Ectodermal cell (in vitro differentiated cells): ENCODE data around the gene ARHGAP31.

ENCODE experiments used
- H3K27ac ChIP-seq: 2 replicates; pipeline ENCODE4 v1.7.0; 2013; ENCODE audit warnings: mild to moderate bottlenecking, low read depth, low read length; ENCODE audit not compliant: insufficient read depth, poor library complexity, severe bottlenecking
- H3K27me3 ChIP-seq: 2 replicates; pipeline ENCODE4 v1.7.0; 2013; ENCODE audit warnings: mild to moderate bottlenecking, low read length; ENCODE audit not compliant: insufficient read depth, control insufficient read depth, poor library complexity, severe bottlenecking
- H3K36me3 ChIP-seq: one replicate; pipeline ENCODE4 v1.7.0; 2013; ENCODE audit warnings: low read length; ENCODE audit not compliant: control insufficient read depth, insufficient read depth
- H3K4me1 ChIP-seq: one replicate; pipeline ENCODE4 v1.7.0; 2013; ENCODE audit warnings: low read length; ENCODE audit not compliant: control insufficient read depth, insufficient read depth
- H3K4me3 ChIP-seq: 2 replicates; pipeline ENCODE4 v1.7.0; 2013; ENCODE audit warnings: low read depth, low read length, control low read depth; ENCODE audit not compliant: insufficient read depth
- H3K9me3 ChIP-seq: 2 replicates; pipeline ENCODE4 v1.7.0; 2013; ENCODE audit warnings: mild to moderate bottlenecking, low read length, moderate library complexity; ENCODE audit not compliant: control insufficient read depth
- WGBS, 2 experiments: methylation state at CpG; one replicate each; pipeline ENCODE4 v1.1.7; 2013; ENCODE audit warnings: missing lambda C conversion rate in 2 of 2; 5-methylcytosine and 5-hydroxymethylcytosine counted together

Gene ARHGAP31

GRCh38 chr3:119294696-119295671 lies 801 bp downstream of the ARHGAP31 start:
- Histone ChIP-seq H3K4me3 (peak overlapping the region; percentile 42), H3K27ac (no peak overlapping the region), H3K9me3 (no peaks in the 10 kb centered on the region), H3K36me3 (no peaks in the 10 kb centered on the region), H3K4me1 (peaks cover 6% of the 10 kb centered on the region), H3K27me3 (peaks cover 56% of the 10 kb centered on the region)
- WGBS, 2 experiments: 1 to 3% methylated on average over 40 to 43 of the region's 43 CpGs

DNA sequence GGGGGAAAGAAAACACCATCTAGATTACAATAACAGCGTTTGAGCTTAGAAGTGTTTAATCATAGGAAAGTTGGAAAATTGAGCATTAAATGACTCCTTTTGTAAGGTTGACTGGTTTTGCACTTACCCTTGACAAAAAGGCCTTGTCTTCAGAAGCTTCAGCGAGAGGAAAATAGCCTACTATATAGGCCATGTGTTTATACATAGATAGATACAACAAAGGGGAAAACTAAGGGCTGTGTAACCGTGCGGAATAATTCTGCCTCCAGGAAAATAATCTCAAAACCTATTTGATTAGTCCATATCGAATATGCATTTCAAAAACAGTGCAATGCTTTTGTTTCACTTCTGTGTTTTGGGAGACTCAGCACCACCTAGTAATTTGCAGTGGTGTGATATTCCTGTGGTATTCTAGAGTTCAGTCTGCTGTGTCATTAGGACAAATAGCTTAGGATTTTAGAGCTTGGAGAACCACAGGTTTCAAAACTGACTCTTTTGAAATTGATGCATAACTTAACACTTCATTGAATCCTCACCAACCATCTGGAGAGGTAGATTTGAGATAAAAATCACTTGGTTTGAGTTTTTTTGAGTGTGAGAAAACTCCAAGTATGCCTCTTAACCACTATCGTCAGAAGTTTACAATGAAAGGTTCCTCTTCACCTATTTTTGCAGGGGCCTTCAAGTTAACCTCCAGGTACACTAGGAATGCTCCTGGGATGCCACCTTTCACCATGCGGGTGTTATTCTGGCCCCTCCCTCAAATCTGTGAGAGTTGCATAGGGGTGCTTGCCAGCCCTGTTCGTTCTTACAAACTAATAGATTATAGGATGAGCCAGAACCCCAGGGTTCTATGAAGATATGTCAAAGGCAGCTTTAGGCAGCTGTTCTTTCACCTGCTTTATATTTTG lies 1.9 kb downstream of the ARHGAP31 start:
- Histone ChIP-seq H3K36me3 (no peaks in the 10 kb centered on the region), H3K4me3 (no peak overlapping the region), H3K27me3 (peaks cover 56% of the 10 kb centered on the region), H3K27ac (no peak overlapping the region), H3K9me3 (no peaks in the 10 kb centered on the region), H3K4me1 (peaks cover 6% of the 10 kb centered on the region)
- 75 to 90% methylated on average over 7 to 8 of the region's 8 CpGs for WGBS, 2 experiments

DNA sequence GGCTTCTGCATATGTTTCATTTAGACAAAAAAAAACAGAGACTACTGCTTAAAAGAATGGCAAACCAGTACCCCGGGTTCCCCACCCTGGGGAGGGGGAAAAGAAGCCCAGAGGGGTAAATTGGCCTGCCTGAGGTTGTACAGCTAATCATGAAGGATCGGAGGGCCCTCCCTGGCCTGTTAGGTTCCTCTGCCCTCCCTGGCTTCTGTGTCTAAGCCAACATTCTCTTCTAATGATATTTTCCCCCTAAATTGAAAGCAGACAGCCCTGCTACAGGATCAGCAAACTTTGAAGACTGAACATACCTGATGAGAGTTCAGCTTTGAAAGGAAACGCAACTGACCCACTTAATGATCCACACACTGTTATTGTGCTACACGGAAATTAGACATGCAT lies 2.5 kb downstream of the ARHGAP31 start:
- Histone ChIP-seq H3K36me3 (no peaks in the 10 kb centered on the region), H3K4me1 (peaks cover 6% of the 10 kb centered on the region), H3K27ac (no peak overlapping the region), H3K9me3 (no peaks in the 10 kb centered on the region), H3K4me3 (no peak overlapping the region), H3K27me3 (peaks cover 56% of the 10 kb centered on the region)
- 89 to 95% methylated on average over 3 to 4 of the region's 4 CpGs for WGBS, 2 experiments

- H3K27me3 ChIP-seq: peaks cover 56% of the 10 kb centered on the region
- no peaks in the 10 kb centered on the region for H3K9me3 ChIP-seq
- H3K36me3 ChIP-seq: no peaks in the 10 kb centered on the region
- H3K4me3 ChIP-seq: no peak overlapping the region
- peaks cover 6% of the 10 kb centered on the region for H3K4me1 ChIP-seq
- H3K27ac ChIP-seq: no peak overlapping the region
Measured at GRCh38 chr3:119297169-119297568, 3.0 kb downstream of the ARHGAP31 start.

DNA sequence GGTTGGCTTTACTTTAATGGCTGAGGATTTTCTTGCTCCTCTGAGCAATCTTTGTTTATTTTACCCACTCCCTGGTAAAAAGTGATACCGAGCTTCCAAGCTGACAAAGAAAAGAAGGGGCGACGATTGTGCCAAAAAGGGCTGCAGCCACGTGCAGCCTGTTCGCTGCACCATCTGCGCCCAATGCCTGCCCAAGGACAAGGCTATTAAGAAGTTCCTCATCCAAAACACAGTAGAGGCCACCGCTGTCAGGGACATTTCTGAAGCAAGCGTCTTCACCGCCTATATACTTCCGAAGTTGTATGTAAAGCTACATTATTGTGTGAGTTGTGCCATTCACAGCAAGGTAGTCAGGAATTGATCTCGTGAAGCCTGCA lies 4.4 kb downstream of the ARHGAP31 start:
- Histone ChIP-seq H3K27me3 (peaks cover 43% of the 10 kb centered on the region), H3K4me3 (no peak overlapping the region), H3K4me1 (peaks cover 3% of the 10 kb centered on the region), H3K27ac (no peak overlapping the region), H3K9me3 (no peaks in the 10 kb centered on the region), H3K36me3 (no peaks in the 10 kb centered on the region)
- WGBS, 2 experiments: 87 to 92% methylated on average over 11 of the region's 11 CpGs

DNA sequence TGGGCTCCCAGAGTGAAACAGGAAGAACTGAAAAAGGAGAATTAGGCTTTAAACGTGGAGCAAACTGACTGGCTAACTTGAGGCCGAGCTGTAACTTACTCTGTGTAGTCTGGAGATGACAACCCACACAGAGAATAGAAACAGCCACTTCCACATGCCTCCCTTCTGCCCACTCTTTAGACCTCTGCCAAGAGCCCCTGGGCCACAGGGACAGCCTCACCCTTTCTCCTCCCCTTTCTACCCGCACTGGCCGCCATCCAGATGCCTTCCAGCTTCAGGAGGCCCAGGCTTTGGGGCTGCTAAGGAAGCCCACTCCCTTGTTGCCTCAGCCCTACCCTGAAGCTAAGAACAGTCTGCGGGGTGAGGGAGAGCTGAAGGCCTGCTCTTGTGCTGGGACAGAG lies 6.8 kb downstream of the ARHGAP31 start:
- Histone ChIP-seq H3K4me3 (no peak overlapping the region), H3K27ac (no peak overlapping the region), H3K9me3 (no peaks in the 10 kb centered on the region), H3K4me1 (peaks cover 5% of the 10 kb centered on the region), H3K27me3 (peaks cover 18% of the 10 kb centered on the region), H3K36me3 (no peaks in the 10 kb centered on the region)
- WGBS, 2 experiments: 79 to 84% methylated on average over 5 of the region's 5 CpGs

DNA sequence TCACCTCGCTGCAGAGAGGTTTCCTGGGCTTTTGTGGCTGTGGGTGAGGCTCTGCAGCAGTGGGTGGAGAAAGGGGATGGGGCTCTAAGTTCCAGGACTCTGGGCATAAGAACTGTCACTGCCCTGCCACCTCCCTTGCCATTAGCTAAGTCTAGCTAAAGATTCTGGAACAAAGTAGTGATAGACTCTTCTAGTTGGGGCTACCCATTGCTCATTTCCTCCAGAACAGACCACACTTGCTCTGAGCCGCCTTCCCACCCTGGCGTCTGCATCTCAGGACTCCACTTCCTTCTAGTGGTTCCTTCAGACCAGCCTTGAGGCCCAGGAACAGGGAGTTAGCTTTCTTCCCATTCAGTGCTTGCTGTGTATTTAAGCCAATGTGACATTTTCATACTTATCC lies 7.5 kb downstream of the ARHGAP31 start:
- peaks cover 5% of the 10 kb centered on the region for H3K4me1 ChIP-seq
- no peak overlapping the region for H3K27ac ChIP-seq
- H3K4me3 ChIP-seq: no peak overlapping the region
- H3K9me3 ChIP-seq: no peaks in the 10 kb centered on the region
- peaks cover 12% of the 10 kb centered on the region for H3K27me3 ChIP-seq
- WGBS, 2 experiments: 93% methylated on average over 3 of the region's 3 CpGs
- H3K36me3 ChIP-seq: no peaks in the 10 kb centered on the region

- H3K9me3 ChIP-seq: no peaks in the 10 kb centered on the region
- H3K4me1 ChIP-seq: peaks cover 5% of the 10 kb centered on the region
- no peak overlapping the region for H3K4me3 ChIP-seq
- H3K27me3 ChIP-seq: no peaks in the 10 kb centered on the region
- 82 to 85% methylated on average over 7 of the region's 7 CpGs for WGBS, 2 experiments
- no peaks in the 10 kb centered on the region for H3K36me3 ChIP-seq
- H3K27ac ChIP-seq: no peak overlapping the region
Measured at GRCh38 chr3:119302697-119303551, 8.7 kb downstream of the ARHGAP31 start.

GRCh38 chr3:119304201-119304713 lies 10.1 kb downstream of the ARHGAP31 start:
- Histone ChIP-seq H3K4me3 (no peak overlapping the region), H3K4me1 (peaks cover 5% of the 10 kb centered on the region), H3K27ac (no peak overlapping the region), H3K27me3 (no peaks in the 10 kb centered on the region), H3K9me3 (no peaks in the 10 kb centered on the region), H3K36me3 (no peaks in the 10 kb centered on the region)
- WGBS, 2 experiments: 88 to 94% methylated on average over 1 of the region's 1 CpG
